Uterus (tissue), 2 donors: ENCODE measurements around the gene TSPAN4.

Source experiments
- CTCF ChIP-seq, 4 experiments: fragments of 200-600 bp in 2 of 4; fragments of 450-650 bp in 2 of 4; sonication (generic) in 2 of 4; IDR thresholded peaks; one replicate each; pipeline ENCODE4 v1.5.1; 2016 to 2019; ENCODE audit warnings: antibody characterized with exemption in 4 of 4, mild to moderate bottlenecking in 2 of 4, moderate library complexity in 1 of 4
- POLR2A ChIP-seq, 2 donors: fragments of 450-650 bp; IDR thresholded peaks; one replicate each; pipeline ENCODE4 v1.6.1; 2016; ENCODE audit warnings: antibody characterized with exemption in 2 of 2, mild to moderate bottlenecking in 1 of 2, moderate library complexity in 1 of 2

- TF ChIP-seq CTCF (IDR thresholded peaks at IDR 0.05) (no peak), POLR2A (IDR thresholded peaks at IDR 0.05) (no peak)
Measured at GRCh38 chr11:800473-800872, 42.2 kb upstream of the TSPAN4 start.
